Measurements from ENCODE around the gene CDX4. TPM values are rescaled to one million over a fixed set of nuclear protein-coding genes. Genes with fewer than 3 reads are reported as not detected.

The CDX4 gene, protein sequence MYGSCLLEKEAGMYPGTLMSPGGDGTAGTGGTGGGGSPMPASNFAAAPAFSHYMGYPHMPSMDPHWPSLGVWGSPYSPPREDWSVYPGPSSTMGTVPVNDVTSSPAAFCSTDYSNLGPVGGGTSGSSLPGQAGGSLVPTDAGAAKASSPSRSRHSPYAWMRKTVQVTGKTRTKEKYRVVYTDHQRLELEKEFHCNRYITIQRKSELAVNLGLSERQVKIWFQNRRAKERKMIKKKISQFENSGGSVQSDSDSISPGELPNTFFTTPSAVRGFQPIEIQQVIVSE
- total RNA-seq (not detected), polyA plus RNA-seq (not detected)
- long read RNA-seq, donor 1 = 0 reads
- long read RNA-seq, donor 2 = 0 reads
- long read RNA-seq, donor 3 = 0 reads
- long read RNA-seq, donor 4 = 0 reads
- long read RNA-seq, donor 5 = 0 reads

DNA sequence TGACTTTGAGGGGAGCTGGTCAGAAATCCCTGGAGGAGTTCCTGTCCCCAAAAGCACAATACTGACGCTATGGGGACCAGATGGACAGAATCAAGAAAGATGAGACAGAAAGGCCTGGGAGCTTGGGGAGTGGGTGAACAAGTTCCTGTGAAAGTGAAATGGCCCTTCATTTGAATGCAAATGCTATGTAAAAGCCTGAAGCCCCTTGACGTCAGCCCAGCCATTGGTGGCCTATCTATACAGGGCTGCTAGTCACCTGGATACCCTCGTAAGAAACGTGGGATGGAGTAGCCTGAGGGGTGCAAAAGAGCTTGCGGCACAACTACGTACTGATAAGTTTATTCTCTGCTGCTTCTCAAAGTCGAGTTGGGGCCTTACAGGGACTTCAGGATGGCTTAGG is at the start of gene CDX4:
Gene CDX4, plus strand, starts transcription at position 223 of the 400 bp plus-strand sequence. CDS start 201 bp downstream, outside the sequence.
- WGBS, 2 donors = 36 to 45% methylated on average over 3 to 7 of the region's 7 CpGs
- no peak for ATAC-seq (ENCODE audit: insufficient read depth, low FRiP score)
- no peak within 1 kb of the TSS for H3K27ac ChIP-seq (ENCODE audit: low read depth in 1 of 2, low read length in 1 of 2)
- no peaks in the 10 kb centered on the region for H3K4me1 ChIP-seq (ENCODE audit: control insufficient read depth in 5 of 5, insufficient read depth in 5 of 5, low read length in 5 of 5)
- TF ChIP-seq, protein P1, sequence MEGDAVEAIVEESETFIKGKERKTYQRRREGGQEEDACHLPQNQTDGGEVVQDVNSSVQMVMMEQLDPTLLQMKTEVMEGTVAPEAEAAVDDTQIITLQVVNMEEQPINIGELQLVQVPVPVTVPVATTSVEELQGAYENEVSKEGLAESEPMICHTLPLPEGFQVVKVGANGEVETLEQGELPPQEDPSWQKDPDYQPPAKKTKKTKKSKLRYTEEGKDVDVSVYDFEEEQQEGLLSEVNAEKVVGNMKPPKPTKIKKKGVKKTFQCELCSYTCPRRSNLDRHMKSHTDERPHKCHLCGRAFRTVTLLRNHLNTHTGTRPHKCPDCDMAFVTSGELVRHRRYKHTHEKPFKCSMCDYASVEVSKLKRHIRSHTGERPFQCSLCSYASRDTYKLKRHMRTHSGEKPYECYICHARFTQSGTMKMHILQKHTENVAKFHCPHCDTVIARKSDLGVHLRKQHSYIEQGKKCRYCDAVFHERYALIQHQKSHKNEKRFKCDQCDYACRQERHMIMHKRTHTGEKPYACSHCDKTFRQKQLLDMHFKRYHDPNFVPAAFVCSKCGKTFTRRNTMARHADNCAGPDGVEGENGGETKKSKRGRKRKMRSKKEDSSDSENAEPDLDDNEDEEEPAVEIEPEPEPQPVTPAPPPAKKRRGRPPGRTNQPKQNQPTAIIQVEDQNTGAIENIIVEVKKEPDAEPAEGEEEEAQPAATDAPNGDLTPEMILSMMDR (IDR thresholded peaks at IDR 0.05; ENCODE audit: control extremely low read depth, extremely low read depth) = no peak
- no peak within 1 kb of the TSS for H3K9ac ChIP-seq (ENCODE audit: insufficient read depth in 1 of 2, low read length in 2 of 2)
- peaks cover 0 to 50% (median 46%) of the 10 kb centered on the region in 3 donors for H3K27me3 ChIP-seq (ENCODE audit: control insufficient read depth in 3 of 3, insufficient read depth in 3 of 3, low read length in 2 of 3)
- no peak within 1 kb of the TSS for H3K4me3 ChIP-seq
- DNase-seq = no peak
- peaks cover 0 to 21% (median 0%) of the 10 kb centered on the region in 4 donors for H3K9me3 ChIP-seq (ENCODE audit: control insufficient read depth in 4 of 4, insufficient read depth in 3 of 4, low read length in 3 of 4)
- H3K36me3 ChIP-seq (ENCODE audit: control insufficient read depth in 4 of 4, insufficient read depth in 4 of 4, low read length in 4 of 4) = no peaks in the 10 kb centered on the region

DNA sequence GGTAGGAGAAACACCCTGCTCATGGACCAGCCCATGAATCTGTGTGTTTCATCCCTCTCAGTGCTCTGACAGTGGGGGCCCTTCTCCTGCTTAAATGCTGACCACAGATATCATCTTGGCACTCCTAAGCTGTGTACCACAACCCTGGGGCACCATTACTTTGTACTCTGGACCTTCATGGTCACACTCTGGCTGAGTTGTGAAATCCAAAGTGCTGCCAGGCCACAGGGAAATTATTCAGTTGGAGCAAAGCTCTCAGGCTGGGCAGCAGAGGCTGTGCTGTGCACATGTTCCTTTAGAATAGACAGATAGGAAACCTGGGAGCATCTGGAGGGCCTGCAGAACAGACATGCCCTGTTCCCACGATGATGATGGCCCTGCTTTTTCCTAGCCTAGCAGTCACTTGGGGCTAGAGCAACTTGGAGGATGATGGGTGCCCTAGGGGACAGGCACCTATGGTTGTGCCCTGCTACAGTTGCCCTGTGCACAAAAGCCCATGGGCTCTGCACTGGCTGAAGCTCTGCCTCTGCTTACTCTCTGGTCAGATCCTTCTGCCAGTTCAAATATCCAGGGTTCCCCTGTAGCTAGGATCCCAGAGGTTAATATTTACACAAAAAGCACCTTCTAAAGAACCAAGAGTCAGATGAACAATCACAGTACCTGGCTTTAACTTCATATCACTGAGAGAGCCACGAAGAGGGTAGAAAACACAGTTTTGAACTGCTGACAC is 48.5 kb upstream of the CDX4 start:
- Histone ChIP-seq H3K4me1 (ENCODE audit: control insufficient read depth in 5 of 5, insufficient read depth in 5 of 5, low read length in 5 of 5) (no peaks in the 10 kb centered on the region), H3K27me3 (ENCODE audit: control insufficient read depth in 3 of 3, insufficient read depth in 3 of 3, low read length in 2 of 3) (no peaks in the 10 kb centered on the region), H3K4me3 (no peak overlapping the region), H3K9me3 (ENCODE audit: control insufficient read depth in 4 of 4, insufficient read depth in 3 of 4, low read length in 3 of 4) (peaks cover 0 to 4% (median 0%) of the 10 kb centered on the region in 4 donors), H3K36me3 (ENCODE audit: control insufficient read depth in 4 of 4, insufficient read depth in 4 of 4, low read length in 4 of 4) (no peaks in the 10 kb centered on the region), H3K27ac (ENCODE audit: low read depth in 1 of 2, low read length in 1 of 2) (no peak overlapping the region), H3K9ac (ENCODE audit: insufficient read depth in 1 of 2, low read length in 2 of 2) (no peak overlapping the region)
- DNase-seq (no peak), ATAC-seq (ENCODE audit: insufficient read depth, low FRiP score) (no peak)
- TF ChIP-seq, protein P1 (IDR thresholded peaks at IDR 0.05; ENCODE audit: control extremely low read depth, extremely low read depth) = no peak
- 29 to 58% methylated on average over 2 of the region's 2 CpGs for WGBS, 2 donors

DNA sequence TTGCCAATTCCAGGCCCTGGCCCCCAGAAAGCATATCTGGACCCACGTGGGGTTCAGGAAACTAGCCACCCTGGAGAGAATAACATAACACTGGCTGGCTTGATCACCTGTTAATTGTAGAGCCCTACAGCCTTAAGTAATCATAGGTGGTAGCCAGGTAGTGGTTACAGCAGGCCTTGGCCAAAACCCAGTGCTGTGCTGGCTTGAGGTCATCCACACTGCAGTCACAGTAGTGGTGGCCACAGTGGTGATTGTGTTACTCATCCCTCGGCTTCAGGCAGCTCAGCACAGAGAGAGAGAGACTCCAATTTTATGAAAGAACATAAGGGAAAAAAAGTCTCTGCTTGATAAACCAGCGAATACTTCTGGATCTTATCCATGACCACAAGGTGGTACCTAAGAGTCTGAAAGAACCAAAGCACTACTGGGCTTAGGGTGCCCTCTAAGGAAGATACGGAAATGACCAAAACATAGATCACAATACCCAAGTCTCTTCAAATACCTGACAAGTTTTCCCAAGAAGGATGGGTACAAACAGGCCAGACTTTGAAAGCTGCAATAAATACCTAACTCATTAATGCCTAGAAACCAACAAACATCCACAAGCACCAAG is 46.6 kb upstream of the CDX4 start:
- H3K36me3 ChIP-seq (ENCODE audit: control insufficient read depth in 4 of 4, insufficient read depth in 4 of 4, low read length in 4 of 4) = no peaks in the 10 kb centered on the region
- 62 to 69% methylated on average over 4 of the region's 4 CpGs for WGBS, 2 donors
- no peaks in the 10 kb centered on the region for H3K27me3 ChIP-seq (ENCODE audit: control insufficient read depth in 3 of 3, insufficient read depth in 3 of 3, low read length in 2 of 3)
- no peak overlapping the region for H3K4me3 ChIP-seq
- DNase-seq (no peak), ATAC-seq (ENCODE audit: insufficient read depth, low FRiP score) (no peak)
- no peaks in the 10 kb centered on the region for H3K4me1 ChIP-seq (ENCODE audit: control insufficient read depth in 5 of 5, insufficient read depth in 5 of 5, low read length in 5 of 5)
- TF ChIP-seq, protein P1 (IDR thresholded peaks at IDR 0.05; ENCODE audit: control extremely low read depth, extremely low read depth) = no peak
- H3K9me3 ChIP-seq (ENCODE audit: control insufficient read depth in 4 of 4, insufficient read depth in 3 of 4, low read length in 3 of 4) = peaks cover 0 to 4% (median 0%) of the 10 kb centered on the region in 4 donors
- no peak overlapping the region for H3K9ac ChIP-seq (ENCODE audit: insufficient read depth in 1 of 2, low read length in 2 of 2)
- H3K27ac ChIP-seq (ENCODE audit: low read depth in 1 of 2, low read length in 1 of 2) = no peak overlapping the region
